HG03135 (cell line): ENCODE results near the gene OR7C1.
"Not testable (repeated sequence)": the region's sequence is repeated elsewhere in the genome, so short reads cannot be mapped to it uniquely, and the experiment has no call there.

Experiments used
- ATAC-seq: cut with Tn5 transposase; IDR thresholded peaks from one replicate; pipeline ENCODE4 v1.9.1; 2021; ENCODE audit warnings: mild to moderate bottlenecking, moderate library complexity; ENCODE audit not compliant: unreplicated experiment

Gene OR7C1

GRCh38 chr19:14768001-14768400 is 67.0 kb downstream of the OR7C1 start:
- no peak for ATAC-seq

- ATAC-seq = no peak
Measured at GRCh38 chr19:14767466-14767971, 67.5 kb downstream of the OR7C1 start.

GRCh38 chr19:14765841-14766240 is 69.1 kb downstream of the OR7C1 start:
- not testable (repeated sequence) for ATAC-seq

GRCh38 chr19:14765403-14765802 is 69.6 kb downstream of the OR7C1 start:
- not testable (repeated sequence) for ATAC-seq

GRCh38 chr19:14764401-14764800 is 70.6 kb downstream of the OR7C1 start:
- ATAC-seq = no peak

GRCh38 chr19:14763497-14764145 is 71.4 kb downstream of the OR7C1 start:
- no peak for ATAC-seq

GRCh38 chr19:14762111-14762510 is 72.9 kb downstream of the OR7C1 start:
- ATAC-seq = no peak

- ATAC-seq = no peak
Measured at GRCh38 chr19:14761607-14762006, 73.4 kb downstream of the OR7C1 start.

- no peak for ATAC-seq
Measured at GRCh38 chr19:14758816-14759215, 76.2 kb downstream of the OR7C1 start.

- ATAC-seq = no peak
Measured at GRCh38 chr19:14748601-14749000, 86.4 kb downstream of the OR7C1 start.
